SK-N-SH treated with all-trans-retinoic acid at 6 μM for 48 hours (cell line): ENCODE data around the gene CAMK1.

Experiments
- ESRRG ChIP-seq: fragments of 250-450 bp; sonication (Bioruptor Pico); IDR thresholded peaks from 2 replicates; pipeline ENCODE4 v1.6.1; 2021; ENCODE audit warnings: mild to moderate bottlenecking
- GLIS3 ChIP-seq: fragments of 250-450 bp; sonication (Bioruptor Pico); IDR thresholded peaks from 2 replicates; pipeline ENCODE4 v1.5.0; 2020; ENCODE audit warnings: mild to moderate bottlenecking, moderate library complexity
- ISL1 ChIP-seq: fragments of 250-450 bp; sonication (Bioruptor Pico); IDR thresholded peaks from 2 replicates; pipeline ENCODE4 v2.1.2; 2022; ENCODE audit warnings: mild to moderate bottlenecking, moderate library complexity
- RARB ChIP-seq: fragments of 250-450 bp; sonication (Bioruptor Pico); IDR thresholded peaks from 2 replicates; pipeline ENCODE4 v1.8.0; 2021; ENCODE audit warnings: mild to moderate bottlenecking, moderate library complexity
- TSHZ2 ChIP-seq: fragments of 250-450 bp; sonication (Bioruptor Pico); IDR thresholded peaks from 2 replicates; pipeline ENCODE4 v1.5.0; 2020; ENCODE audit warnings: mild to moderate bottlenecking, moderate library complexity

DNA sequence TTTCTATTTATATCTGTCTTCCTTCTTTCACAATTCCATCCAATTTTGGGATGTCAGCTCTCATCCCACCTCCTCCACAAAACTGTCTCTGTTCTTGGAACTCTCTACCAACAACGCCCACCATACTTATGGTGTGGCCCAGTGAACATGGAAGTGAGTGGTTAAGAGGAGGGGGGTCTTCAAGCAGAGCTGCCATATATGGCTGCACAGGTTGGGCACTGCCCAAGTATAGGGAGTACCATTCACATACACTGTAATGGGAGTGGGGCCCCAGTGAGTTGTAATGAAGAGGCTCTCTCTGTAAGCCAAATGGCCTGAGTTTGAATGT, 7.9 kb upstream of the CAMK1 start:
- TF ChIP-seq ISL1 (CRISPR knock-in tag): no peak
- no peak for TF ChIP-seq ESRRG (CRISPR knock-in tag)
- no peak for TF ChIP-seq TSHZ2 (CRISPR knock-in tag)
- TF ChIP-seq GLIS3: no peak
- TF ChIP-seq RARB (CRISPR knock-in tag): no peak
